ENCODE data around the gene OR6K3.
"Not testable (repeated sequence)": the region's sequence is repeated elsewhere in the genome, so short reads cannot be mapped to it uniquely, and the experiment has no call there.

Gene OR6K3, protein sequence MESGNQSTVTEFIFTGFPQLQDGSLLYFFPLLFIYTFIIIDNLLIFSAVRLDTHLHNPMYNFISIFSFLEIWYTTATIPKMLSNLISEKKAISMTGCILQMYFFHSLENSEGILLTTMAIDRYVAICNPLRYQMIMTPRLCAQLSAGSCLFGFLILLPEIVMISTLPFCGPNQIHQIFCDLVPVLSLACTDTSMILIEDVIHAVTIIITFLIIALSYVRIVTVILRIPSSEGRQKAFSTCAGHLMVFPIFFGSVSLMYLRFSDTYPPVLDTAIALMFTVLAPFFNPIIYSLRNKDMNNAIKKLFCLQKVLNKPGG

DNA sequence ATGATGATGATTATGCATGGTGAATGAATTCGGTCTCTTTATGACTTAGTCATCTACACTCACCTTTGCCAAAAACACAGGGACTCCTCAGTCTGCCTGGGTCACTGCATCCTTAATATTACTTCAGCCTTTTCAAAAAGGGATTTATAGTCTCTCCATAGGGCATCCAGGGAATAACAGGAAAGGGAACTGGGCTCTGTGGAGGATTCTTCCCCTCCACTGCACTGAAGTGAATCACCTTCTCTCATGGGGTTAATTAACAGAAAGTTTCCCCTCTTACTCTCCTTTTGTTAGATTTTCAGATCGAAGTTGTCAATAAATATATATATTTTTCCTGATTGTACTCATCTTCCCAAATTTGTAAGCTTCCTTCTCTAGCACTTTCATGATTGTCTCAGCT, at the start of gene OR6K3:
Gene OR6K3 (minus strand): TSS at position 101 of the 400 bp plus-strand sequence. CDS start 2,605 bp downstream, outside the sequence.
- DNase-seq = no peak

DNA sequence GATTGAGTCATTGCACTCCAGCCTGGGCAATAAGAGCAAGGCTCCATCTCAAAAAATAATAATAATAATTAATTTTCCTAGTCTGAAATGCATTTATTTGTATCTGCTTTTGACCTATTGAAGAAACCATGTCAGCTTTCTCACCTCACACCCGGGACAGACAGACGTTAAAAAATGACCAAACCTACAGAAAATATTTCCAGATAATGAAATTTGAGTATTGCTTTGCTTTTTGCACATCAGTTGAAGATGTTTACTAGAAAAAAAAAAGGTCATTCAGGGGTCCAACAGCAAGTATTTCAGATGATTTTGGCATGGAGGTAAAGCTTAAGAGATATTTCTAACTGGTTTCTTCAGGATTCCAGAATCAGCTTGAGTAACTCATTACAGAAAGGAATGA, 33.9 kb upstream of the OR6K3 start, which contains the start of gene OR6K6:
Gene OR6K6 (plus strand): TSS at position 301 of the 400 bp plus-strand sequence. CDS start 168 bp downstream, outside the sequence.
- no peak for DNase-seq

DNA sequence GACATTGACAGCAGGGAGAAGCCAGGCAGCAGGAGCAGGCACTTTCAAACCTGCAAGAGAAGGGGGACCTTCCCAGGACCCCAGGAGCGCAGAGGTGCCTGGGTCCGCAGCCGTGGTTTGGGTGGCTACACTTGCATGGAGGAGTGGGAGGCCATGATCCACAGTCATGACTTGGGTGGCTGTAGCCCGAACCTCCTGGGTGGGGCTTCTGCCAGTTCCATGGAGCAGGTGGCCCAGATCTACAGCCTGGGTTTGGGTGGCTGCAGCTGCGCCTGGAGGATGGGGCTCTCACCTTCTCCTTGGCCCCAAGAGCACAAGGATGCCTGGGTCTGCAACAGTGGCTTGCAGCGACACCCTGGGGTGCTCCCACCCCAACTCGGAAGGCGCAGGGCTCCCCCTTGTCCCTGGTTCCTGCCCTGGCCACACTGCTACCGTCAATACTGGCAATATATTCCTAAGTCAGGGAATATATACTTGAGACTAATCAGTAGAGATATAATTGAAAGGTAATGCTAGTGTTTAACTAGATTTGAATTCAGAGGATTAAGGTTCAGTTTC, 31.7 kb upstream of the OR6K3 start:
- DNase-seq = no peak

DNA sequence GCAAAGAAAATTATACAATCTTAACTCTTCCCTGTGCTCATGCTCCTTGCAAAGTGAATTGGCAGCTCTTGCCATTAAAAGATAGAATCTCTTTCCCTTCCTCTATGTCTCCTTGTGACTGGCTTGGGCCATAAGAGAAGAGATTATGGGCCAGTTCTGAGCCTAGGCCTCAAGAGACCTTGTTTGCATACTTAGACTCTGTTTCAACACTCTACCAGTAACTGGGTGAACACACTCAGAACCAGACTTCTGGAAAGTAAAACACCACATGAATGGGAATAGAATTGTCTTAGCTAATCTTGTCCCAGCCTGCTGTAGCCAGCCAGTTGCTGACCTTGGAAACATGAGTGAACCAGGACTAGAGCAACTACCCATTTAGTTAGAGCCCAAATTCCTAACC, 15.3 kb upstream of the OR6K3 start:
- no peak for DNase-seq

DNA sequence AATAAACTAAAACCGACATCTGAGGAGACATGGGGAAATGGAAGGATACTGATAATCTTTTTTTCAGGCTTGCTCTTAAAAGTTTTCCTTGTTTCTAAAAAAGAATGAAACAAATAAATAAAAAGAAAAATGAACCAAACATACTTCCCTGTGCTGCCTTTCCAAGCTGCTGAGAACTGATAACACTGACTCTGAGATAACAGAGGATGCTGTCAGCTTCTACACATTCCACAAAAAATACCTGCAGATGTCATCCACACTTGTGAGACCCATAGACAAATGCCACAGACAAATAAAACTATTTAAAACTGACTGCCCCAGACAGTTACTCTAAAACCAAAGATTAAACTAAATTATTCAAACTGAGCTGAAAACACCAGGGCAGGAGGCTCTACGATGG, 12.0 kb upstream of the OR6K3 start:
- DNase-seq = no peak

DNA sequence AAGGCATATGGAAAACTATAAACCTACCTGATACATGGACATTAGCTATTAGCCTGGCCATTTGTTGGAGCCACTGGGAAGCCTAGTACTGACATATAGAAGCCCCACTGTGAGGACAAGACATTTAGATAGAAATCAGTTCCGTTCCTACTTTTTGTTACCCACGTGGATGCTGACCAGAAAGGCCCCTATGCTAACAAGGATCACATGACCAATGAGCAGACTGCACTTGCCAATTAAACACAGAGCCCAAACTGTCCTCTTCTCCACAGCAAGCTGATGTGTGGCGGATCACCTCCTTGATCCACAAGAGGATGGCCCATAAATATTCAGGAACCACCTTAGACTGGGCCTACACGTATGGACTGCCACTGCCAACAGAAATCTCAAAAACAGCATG, 11.2 kb upstream of the OR6K3 start:
- no peak for DNase-seq

DNA sequence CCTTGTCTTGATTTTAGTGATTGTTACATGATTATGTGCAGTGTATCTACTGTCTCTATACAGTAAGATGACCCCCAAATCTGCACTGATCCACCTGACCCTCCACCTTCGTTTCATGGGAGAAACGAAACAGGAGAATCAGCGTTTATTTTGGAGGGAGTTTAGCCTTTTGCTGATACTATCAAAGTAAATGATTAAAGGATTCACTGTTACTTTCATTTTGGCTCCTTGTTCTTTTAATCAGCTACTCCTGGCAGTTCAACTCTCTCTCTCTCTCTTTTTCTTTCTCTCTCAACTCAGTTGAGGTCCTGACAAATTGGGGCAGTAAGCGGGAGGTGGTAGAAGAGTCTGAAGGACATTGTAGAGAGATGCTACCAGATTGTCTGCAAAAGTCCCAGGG, 9.9 kb upstream of the OR6K3 start:
- no peak for DNase-seq

DNA sequence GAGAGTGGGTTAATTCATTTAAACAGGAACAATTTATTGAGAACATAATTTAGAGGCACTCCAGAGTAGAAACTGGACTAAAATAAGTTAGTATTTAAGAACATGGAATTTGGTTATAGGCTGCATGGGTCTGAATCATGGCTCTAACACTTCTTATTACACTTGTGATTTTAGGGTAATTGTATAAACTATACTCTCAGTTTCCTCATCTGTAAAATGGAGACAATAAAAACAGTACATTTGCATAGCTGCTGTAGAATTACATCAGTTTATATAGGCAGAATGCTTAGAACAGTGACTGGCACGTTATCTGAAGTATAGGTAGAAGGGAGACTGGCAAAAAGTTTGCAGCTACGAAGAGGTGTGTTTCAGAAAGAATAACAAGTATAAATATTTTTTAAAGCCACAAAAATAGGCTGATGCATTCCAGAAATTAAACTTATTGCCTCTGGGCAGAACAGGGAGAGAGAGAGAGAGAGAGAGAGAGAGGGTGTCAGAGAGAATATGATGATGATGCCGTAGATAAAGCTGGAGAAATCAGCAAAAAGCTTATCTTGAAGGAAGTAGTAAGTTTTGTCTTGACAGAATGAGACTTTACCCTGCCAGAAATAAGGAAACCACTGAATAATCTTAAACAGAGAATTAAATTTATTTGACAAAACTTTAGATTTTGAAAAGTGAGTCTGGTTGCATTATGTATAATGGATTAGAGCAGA, 8.1 kb upstream of the OR6K3 start:
- no peak for DNase-seq

DNA sequence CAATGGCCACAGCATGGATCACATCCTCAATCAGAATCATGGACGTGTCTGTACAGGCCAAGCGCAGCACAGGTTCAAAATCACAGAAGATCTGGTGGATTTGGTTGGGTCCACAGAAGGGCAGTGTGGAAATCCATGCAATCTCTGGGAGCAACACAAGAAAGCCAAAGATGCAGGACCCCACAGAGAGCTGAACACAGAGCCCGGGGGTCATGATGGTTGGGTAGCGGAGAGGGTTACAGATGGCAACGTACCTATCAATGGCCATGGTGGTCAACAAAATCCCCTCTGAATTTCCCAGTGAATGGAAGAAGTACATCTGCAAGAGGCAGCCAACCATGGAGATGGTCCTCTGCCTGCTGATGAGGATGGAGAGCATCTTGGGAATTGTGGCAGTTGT, 3.9 kb upstream of the OR6K3 start:
- DNase-seq = no peak

DNA sequence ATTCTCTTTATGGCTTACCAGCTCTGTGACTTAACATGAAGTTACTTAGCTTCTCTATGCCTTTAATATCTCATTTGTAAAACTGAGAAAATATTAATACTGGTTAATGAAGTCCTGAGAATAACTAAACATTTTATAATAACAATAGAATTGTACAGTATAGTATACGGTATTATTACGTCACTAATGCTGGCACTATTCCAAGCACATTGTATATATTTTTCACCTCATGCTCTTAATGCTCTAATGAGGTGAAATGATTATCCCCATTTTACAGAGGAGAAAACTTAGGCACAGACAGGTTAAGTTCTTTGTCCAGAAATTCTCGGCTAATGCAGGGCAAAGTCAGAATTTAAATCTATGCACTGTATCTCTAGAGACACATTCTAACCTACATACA, 856 bp downstream of the OR6K3 start:
- no peak for DNase-seq

DNA sequence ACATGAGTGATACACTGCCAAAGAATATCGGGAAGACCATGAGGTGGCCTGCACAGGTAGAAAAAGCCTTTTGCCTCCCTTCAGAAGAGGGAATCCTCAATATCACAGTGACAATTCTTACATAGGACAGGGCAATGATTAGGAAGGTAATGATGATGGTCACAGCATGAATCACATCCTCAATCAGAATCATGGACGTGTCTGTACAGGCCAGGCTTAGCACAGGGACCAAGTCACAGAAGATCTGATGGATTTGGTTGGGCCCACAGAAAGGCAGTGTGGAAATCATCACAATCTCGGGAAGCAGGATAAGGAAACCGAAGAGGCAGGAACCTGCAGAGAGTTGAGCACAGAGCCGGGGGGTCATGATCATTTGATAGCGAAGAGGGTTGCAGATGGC, 3.2 kb downstream of the OR6K3 start:
- no peak for DNase-seq

DNA sequence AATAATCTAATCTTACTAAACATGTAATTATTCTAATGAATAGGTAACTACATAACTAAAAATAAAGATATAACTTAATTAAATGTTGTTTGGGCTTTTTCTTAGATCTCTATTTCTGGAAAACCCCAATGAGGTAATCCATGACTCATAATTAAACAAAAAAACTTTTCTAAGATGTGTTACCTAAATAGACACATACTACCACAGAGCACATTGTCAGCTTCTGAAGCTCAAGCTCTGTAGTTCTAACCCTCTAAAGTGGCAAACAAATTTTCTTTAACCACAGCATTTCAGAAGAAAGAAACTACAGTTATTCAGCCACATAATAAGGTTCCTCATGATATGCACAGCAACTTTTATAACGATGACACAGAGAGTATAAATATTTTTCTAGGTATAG, 4.2 kb downstream of the OR6K3 start:
- DNase-seq = no peak

DNA sequence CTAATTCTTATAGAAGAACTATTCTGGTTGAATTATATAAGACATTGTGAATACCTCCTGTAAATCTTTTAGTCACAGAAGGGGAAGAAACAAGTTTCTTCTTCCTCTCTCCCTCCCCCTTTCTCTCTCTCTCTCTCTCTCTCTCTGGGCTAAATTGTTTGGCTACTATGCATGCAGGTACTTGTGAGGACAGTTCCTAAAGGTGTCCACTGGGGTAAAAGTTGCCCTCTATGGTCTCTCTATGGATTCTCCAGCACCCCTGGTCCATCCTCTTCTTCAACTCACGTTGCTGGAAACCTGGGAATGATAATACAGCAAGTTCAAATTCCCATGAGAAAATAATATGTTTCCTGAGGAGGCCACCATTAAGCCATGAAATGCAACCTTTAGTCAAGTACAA, 5.8 kb downstream of the OR6K3 start:
- no peak for DNase-seq

DNA sequence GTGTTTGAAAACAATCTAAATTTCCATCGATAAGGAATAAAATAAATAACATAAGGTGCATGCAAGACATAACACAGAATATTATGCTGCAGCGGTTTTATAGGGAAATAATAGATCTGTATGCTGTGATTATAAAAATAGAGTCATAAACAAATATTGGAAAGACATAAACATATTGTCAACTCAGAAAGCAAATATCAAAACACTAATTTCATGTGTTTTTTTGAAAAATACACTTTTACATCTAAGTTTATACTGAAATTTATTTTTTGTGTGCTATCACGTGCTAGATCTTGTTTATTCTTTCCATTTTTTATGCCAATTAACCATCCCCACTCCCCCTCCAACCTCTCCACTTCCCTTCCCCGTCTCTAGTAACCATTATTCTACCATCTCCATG, 9.4 kb downstream of the OR6K3 start:
- no peak for DNase-seq

DNA sequence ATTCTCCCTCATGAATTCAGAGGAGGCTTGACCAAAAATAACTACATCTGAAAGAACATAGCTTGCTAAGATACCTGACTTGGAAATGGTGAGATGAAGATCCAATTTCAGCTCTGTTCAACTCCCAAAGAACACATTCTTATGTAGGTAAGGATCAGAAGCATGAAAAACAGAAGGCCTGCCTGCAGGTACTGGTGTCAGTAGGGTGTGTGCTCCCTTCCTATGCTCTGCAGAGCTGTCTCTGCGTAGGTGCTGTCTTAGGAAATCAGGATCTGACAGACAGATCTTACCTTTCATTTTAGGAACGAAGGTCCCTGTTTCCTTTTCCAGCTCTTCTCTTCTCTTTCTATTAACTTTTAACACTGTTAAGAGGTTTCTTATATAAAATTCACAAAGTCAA, 14.4 kb downstream of the OR6K3 start:
- DNase-seq = no peak

DNA sequence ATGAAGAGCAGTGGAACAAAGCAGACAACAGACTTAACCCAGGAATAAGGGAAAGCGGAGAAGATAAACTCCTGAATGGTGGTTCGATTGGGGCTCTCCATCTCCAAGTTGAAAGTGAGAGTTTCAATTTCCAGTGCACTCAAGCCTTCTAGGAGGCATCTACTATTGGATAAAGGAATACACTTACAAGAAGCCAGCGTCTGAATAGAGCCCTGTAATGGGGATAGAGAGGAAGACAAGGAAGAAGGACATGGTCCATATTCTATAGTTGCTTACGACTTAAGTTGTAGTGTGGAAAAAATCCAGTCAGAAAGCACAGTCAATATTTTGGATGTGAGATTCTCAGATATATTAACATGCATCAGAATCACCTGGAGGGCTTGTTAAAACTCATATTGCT, 20.0 kb downstream of the OR6K3 start, which contains the start of gene OR6K2:
Gene OR6K2 (minus strand): TSS at position 101 of the 400 bp plus-strand sequence. CDS start 0 bp downstream, at position 101.
- no peak for DNase-seq

DNA sequence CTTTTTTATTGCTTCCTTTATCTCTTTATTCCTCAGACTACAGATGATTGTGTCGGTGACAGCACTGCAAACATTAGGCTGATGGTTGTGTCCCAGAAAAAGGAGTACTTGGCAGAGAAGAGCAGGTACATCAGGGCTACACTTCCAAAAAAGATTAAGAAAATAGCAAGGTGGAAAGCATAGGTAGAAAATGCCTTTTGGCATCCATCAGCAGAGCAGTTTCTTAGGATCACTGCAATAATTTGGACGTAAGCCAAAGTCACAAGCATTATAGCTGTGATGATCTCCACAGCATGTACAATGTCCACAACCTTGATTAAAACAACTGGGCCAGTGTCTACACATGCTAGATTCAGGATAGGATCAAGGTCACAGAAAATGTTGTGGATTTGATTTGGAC, 25.9 kb downstream of the OR6K3 start:
- DNase-seq = no peak

DNA sequence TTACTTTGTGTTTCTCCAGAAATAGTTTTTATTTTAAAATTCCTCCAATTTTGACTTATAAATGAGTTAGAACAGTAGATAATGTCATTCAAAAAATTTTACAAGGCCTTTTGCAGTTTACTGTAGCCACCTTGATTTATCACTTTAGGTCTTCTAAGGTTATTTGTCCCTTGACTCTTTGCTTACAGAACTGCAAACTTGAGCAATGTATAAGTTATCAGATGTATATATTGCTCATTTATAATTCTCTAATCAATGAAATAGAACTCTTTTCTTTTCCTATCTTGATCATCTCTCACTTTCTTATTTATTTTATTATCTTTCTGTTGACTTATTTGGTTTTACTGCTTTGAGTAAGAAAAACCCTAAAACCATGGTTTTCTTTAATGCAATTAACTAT, 28.2 kb downstream of the OR6K3 start:
- no peak for DNase-seq

DNA sequence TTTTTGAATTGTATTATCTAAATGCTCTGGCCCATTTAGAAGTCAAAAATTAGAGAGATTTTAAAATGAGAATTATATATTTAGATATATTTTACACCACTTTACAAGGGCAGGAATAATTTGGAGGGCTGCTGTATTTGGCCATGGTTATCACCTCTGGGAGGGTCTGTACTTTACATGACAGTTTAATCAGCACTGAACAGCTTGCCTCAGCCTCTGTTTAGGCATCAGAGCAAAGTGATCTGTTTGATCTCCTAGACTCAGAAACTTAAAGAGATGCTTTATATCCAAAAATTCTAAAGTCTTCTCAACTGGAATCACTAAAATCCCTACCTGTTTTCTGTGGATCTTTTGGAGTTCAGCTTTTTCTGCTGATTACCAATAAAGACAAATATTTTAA, 28.6 kb downstream of the OR6K3 start:
- no peak for DNase-seq

DNA sequence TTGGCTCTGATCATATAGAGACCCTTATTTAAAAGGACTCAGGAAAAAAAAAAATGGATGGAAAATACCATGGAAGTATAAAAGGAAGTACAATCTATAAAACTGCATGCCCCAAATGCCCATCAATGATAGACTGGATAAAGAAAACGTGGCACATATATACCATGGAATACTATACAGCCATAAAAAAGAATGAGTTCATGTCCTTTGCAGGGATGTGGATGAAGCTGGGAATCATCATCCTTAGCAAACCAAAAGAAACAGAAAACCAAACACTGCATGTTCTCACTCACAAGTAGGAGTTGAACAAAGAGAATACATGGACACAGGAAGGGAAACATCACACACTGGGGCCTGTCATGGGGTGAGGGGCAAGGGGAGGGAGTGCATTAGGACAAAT, 29.4 kb downstream of the OR6K3 start:
- not testable (repeated sequence) for DNase-seq

DNA sequence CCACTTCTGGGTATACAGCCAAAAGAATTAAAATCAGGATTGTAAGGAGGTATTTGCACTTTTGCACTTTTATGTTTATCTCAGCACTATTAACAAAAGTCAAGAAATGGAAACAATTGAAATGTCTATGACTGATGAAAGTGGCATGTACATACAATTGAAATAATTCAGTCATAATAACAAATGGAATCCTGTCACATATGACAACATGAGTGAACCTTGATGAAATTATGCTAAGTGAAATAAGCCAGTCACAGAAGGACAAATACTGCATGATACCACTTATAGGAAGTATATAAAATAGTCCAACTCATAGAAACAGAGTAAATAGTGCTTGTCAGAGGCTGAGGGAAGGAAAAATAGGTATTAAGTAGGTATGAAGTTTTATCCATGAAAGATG, 30.6 kb downstream of the OR6K3 start:
- DNase-seq = no peak

DNA sequence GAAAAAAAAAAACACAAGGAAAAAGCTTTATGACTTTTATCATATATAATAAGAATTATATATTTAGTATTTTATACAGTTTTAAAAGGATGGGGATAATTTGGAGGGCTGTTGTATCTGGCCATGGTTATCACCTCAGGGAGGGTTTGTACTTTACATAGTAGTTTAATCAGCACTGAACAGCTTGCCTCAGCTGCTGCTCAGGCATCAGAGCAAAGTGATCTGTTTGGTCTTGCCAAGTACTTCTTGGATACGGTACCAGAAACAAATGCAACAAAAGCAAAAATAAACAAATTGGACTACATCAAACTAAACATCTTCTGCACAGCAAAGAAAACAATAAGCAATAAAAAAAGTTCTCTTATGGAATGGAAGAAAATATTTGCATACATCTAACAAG, 31.4 kb downstream of the OR6K3 start:
- DNase-seq = no peak

DNA sequence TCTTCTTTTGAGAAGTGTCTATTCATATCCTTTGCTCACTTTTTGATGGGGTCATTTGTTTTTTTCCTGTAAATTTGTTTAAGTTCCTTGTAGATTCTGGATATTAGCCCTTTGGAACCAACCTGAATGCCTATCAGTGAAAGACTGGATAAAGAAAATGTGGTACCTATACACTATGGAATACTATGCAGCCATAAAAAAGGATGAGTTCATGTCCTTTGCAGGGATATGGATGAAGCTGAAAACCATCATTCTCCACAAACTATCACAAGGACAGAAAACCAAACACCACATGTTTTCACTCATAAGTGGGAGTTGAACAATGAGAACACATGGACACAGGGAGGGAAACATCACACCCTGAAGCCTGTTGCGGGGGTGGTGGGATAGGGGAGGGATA, 32.2 kb downstream of the OR6K3 start:
- not testable (repeated sequence) for DNase-seq

DNA sequence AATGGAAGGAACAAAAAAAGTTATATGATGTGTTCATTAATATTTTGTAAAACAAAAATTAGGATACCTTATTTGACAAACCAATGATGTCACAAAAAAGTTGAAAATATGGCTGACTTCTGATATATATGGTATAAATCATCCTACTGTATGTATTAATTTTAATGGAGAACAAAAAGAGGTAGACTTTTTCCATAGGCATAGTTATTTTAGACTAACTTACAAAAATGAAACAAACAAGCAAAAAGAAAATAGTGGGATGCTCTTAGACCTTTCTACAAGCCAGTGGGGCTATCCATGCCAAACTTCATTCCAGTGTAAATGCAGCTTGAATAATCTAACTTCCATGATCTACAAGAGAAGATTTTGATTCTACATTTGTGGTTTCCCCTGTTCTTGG, 33.5 kb downstream of the OR6K3 start:
- DNase-seq = no peak

Measured in stimulated activated CD4-positive, alpha-beta T cell treated with anti-CD3 and anti-CD28 coated beads, Interleukin-12 subunit alpha, Interleukin-12 subunit beta, amount 100 ng/mL, for 4 hours (primary cell).